Stimulated activated CD4-positive, alpha-beta T cell treated with anti-CD3 and anti-CD28 coated beads, Interleukin-2, amount 100 ng/mL, for 48 hours (primary cell): ENCODE data around the gene EML4.

ENCODE experiments used
- DNase-seq, 2 donors: peaks; one replicate each; pipeline ENCODE4 v3.0.0-alpha.2; 2020

The EML4 gene

DNA sequence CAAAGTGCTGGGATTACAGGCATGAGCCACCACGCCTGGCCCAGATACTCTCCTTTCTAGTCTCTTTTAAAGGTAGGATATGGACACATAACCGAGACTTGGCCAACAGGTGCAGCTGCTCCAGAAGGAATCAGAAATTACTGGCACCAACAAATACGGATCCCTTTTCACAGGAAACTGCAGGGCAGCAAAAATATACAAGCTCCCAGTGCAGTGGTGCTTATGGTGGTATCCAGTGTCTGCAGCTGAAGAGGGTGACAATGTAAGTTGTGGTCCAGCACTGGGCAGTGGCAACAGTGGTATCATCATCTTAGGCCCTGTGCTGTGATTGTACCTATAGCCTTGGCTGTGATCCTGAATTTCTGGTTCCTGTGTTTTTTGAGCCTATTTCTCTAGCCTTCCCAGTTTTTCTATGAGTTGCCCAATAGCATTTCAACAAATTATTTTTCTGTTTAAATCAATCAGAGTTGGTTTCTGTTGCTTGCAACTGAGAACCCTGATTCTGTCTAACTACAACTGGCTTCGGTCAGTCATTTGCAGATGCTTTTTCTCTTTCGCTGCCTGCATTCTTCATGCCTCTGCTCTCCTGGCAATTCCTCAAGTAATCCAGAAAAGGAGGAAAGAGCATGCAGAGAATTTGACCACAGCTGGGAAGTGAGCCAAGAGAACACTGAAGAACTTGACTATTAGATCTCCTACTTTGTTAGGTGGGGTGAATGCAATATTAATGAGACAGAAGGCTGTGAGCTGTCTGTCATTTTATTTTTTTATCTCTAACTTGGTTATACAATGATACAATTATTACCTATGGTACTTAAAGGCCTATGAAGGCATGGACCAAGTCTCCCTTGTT lies 30.8 kb upstream of the EML4 start:
- no peak for DNase-seq

DNA sequence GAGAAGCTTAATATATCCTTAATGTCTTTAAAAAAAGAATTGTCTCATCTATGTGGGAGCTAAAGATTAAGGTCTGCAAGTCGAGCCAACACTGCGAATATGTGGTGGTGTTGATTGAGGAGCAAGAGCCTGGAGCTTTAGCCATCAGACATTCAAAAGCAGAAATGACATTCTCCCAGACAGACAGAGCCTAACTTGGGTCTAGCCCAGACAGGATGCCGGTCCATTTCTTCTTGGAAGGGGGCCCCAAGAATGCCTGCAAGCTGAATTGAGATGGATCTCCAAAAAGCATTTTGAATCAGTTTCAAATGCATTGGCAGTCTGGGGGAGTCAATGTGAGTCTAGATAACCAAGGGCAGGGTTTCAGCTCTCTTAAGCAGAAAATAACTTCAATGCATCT lies 30.1 kb upstream of the EML4 start:
- DNase-seq: no peak

DNA sequence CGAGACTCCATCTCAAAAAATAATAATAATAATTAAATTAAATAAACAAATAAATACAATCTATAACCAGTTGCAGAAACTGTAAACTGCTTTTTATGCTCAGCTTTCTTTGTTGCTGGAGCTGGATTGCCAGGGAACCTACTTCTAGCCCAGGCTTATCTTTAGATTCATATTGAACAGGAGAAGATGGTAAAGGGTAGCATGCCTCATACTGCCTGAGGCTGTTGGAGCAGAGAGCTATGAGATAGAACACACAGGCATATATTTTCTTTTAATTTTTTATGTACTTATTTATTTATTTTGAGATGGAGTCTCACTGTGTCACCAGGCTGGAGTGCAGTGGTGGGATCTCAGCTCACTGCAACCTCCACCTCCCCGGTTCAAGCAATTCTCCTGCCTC lies 28.7 kb upstream of the EML4 start:
- DNase-seq: no peak

DNA sequence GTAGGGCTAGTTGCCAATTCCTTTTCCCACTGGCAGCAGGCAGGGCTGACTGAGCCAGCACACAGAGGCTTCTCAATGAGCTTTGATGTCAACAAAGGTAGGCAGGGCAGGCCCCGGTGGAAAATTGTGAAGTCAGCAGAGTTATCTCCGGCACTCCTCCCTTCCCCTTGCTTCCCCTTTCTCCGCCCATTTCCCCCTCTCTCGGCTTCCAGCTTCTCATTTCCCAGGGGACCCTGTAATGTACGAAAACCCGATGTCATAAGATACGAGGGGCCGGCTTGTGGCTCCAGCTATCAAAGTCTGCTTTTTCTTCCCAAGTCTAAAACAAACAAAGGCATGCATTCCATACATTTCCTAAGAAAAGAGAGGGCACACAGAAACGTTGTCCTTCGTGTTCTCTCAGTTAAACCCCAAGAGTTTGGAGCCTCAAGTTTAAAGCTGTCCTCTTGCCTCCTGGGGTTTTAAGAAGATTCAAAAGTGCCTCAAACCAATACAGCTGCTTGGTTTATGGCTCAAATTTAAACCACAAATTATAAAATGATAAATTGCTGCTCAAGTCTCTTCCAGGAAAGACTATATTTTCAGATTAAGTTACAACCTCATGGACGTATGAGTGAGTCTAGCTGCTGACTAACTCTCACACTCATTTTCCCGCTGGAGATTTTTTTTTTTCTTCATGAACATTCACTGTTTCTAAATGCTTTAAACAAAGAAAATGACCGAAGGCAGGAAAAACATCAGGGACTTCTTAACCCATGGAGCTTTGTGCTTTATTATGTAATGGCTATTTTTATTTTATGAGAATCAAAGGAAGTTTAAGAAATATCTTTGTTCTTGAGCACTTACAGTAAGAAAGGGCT lies 27.2 kb upstream of the EML4 start:
- no peak for DNase-seq

DNA sequence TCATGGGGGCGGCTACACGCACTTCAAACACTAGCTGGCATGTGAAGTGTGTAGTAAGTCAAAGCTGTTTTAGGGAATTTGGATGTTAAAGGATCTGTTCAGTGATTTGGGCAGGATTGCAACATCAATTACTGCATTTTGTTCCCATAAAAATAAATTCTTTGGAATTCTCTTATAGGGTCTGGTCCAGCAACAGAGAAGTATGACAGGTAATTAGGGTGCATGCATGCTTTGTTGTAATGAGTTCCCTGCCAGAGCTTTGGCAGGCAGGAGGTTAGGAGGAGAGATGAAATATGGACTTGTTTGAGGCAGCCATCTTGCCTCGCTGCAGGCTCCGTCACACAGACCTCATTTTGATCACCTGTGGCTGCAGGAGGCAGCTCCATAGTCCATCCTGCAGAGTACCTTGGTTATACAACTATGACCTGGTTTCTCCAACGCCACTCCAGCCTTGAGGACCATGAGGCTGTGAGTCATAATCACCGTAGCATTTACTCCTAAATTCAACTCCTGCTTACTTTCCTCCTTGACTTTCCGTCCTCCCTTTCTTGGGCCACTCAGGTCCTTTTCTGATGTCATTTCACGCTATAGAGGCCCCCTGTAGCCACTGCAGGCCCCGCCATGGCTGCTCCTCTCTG lies 26.5 kb upstream of the EML4 start:
- no peak for DNase-seq

DNA sequence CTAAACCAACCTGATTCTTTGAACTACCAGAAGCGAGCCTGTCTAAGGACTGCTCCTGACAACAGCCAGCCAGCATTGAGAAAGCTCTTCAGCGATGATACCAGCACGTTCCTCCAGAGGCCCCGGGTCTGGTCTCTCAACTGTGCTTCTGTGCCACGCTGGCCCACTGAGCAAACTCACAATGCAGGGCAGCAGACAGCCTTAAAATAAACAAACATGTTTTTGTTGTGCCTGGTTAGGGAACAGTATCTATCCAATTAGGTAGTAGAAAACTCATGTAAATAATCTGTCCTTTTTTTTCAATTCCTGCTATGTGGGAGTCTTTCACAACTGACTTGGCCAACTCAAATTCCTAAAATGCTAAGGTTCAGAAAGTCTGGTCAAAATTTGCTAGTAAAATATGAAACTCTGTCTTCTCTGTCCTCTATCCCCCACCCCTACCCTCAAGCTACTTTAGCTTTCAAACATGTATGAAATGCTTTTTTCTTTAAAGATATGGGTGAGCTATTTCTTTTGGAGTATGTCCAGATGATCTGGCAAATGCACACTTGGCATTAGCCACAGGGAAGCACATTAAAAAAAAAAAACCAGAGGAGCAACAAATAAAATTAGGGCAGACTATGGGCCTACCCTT lies 21.4 kb upstream of the EML4 start:
- no peak for DNase-seq

DNA sequence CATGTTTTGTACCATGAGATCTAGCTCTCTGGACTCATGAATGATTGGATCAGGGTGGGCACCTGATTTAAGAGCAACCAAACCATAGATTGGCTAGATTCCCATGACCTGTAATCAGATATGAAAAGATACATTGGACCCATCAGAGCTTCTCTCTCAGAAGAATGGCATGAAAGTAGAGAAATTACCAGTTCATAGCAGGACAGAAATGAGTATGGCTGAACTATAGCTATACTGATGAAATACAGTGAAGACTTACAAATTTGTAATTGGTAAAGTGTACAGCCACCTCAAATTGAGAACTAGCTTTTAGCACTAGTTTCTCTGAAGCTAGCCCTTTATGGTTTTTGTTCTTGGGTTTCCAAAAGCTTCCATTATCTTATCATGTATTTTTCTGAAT lies 19.0 kb upstream of the EML4 start:
- no peak for DNase-seq

DNA sequence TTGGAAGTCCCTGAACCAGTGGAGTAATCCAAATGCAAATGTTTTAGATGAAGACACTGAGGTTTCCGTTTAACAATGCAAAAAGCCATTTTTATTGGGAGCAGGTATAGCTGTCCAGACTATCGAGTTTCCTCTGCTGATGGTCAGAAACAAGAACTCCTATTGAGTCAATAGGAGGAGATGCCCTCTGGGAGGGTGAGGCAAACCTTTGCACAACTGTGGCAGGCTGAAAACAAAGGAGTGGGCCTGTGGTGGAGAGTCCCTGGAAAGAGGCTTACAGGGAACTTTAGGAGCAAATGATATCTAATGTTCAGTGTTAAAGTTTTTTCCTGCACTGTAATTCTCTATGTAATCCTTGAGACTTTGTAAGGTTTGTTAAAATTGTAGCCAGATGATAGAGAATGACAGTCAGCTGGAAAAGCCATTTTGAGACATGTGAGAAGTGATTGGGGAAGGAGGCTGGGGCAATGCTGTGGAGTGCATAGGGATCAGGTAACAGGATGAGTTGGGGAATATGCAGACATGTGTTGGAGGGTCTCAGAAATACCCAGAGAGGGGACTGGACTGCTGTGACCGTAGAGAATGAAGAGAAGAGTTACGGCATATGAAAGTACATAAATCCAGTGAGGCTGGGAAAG lies 15.1 kb upstream of the EML4 start:
- no peak for DNase-seq

DNA sequence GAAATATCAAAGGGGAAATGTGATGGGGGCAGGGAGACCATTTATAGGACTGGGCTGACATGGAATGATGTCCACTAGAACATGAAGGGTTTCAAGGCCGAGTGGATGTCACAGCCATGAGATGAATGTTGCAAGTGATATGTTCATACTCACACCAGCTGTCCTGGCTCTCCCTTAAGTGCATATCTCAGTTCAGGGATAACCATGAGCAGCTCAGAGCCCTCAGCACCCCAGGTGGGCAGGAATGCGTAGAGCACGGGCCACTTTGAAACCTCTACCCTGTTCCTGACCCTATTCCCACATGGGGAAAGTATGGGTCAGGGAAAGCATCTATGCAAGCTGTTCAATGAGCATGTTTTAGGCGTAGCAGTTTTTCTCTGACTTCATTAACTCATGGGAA lies 12.4 kb upstream of the EML4 start:
- DNase-seq: no peak

DNA sequence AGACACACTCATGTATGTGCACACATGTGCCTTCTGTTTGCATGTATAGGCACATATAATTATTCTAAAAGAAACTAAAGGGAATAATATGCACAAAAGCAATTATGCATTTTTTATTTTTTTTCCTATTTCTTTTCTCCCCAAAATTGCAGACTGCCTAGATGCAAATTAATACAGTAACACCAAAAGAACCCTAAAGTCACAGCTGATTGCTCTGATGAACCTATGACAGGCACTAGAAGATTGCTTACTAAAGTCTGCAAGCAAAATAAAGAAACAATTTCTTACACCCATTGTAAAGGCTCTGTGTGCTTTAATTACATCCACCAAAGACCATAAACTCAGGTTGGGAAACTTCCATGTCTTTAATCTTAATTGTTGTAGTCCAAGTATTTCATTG lies 7.7 kb upstream of the EML4 start:
- DNase-seq: no peak

DNA sequence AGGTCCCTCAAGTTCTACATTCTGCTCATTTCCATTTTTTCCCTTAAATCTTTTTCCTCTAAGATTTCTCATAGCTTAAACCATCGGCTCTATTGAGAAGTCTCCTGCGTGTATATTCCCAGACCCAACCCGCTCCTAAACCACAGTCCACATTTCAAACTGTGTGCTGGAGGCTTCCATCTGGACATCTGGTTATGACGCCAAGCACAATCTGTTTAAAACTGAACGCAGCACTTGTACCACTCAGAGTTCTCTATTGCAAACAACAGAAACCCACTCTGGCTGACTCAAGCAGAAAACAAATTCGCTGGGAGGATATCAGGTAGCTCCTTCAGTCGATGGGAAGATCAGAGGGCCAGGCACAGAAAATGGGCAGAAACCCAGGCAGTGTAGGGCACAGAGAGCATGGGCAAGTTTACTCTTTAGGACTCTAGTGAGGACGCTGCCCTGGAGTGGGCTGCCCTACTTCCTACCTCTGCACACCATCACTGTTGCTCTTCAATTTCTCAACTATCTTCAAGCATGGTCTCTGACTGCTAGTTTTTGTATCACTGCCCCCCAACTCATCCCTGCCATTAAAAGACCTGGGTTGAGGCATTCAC lies 5.6 kb upstream of the EML4 start:
- DNase-seq: no peak

DNA sequence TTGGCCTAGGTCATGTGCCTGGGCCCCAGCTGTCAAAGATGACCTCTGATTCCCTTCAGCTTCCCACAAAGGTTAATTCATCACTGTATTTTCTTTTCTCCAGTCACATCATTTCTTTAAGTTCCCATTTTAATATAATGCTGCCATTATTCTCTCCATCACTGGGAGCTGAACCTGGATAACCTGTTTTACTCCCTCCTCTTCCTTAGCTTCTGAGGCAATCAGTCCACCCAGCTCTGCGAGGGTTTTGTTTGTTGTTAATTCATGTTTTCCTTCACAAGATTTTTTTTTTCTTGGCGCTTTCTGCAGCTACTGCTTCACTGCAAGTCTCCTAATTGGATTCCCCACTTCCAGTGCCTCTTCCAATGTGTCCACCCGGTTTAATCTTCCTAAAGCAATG lies 5.1 kb upstream of the EML4 start:
- DNase-seq: no peak

DNA sequence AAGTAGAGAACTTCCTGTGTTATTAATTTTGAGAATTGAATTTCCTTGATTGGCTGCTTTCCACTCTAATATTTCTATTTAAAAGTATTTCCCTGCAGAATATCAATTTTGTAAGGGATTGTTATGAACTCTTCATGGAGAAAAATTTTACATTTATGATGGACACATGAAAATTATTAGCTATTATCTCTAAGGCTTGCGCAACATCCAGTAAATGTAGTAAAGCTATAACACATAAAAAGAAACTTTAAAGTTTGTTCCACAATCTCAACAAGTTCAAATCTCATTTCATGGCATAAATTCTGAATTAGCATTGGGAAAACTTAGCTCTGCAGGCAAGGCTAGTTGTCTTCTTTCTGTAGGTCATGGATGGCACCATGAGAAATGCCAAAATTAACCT lies 4.2 kb upstream of the EML4 start:
- DNase-seq: no peak

DNA sequence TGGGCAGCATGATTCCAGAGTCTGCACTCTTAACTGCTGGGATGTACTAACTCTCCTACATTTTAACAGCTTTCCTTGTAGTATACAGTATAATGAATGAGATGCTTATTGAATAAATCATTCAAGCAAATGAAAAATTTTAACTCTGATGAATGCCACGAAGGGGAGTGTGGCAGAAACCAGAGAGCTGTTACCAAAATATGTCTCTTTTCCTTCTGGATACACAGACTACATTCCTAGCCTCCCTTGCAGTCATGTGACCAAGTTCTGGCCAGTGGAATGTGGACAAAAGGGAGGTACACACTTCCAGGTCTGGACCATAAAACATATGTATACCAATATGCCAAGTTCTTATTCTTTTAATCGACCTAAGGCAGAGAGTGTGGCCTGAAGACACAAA lies 1.7 kb upstream of the EML4 start:
- DNase-seq: no peak

DNA sequence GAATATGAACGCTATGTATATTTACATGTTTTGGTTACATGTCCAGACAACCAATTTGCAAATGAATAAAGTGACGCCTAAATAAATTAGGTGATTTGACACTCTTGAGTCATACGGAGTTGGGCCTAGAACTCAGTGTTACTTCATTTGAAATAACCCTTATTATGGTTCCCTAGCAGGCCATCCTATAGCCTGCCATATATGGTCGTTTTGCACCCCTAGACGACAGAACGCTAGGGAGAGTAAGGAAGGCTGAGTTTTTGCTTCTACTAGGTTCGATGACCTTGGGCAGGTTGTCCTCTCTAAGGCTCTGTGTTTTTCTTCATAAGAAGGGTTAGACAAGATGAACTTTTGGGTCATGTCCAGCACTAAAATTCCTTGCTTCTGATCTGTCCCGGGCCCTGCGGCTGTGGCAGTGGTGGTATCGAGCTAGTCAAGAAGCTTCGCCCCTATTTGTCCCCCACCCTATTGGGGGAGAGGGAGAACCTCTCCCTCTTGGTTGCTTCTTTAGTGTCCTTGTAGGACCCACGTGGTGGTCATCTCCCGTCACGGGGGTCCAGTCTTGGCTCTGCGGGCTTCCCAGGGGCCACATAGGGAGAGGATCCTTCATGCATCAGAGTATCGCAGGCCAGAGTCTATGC lies 574 bp upstream of the EML4 start:
- DNase-seq: no peak

DNA sequence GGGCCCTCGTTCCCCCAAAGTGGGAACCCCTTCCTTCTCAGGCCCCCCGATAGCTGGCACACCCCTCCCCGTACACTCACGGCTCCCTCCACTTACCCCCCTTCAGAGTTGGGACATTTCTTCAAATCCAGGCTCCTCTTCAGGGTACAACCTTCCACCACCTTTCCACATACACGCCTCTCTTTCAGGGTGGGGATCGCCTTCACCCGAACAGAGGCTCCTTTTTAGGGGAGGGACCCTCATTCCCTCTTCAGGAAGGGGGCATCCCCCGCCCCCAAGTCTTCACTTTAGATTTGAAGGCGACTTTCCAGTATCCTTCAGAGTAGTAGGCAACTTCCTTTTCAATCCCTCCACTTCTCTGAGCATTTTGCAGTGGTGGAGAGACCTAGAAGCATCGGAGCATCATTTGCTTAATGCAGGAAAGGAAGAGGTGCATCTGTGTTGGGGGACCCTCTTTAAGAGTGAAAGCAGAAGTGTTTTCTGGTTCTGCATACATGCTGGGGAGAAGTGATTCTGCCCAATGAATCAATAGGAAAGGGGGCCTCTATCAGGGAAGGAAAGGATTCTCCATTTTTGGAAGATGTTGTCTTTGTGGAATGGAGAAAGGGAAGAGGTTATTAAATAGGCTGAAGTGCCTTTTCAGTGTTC lies 845 bp downstream of the EML4 start:
- peak in 1 of 2 donors; percentile 5 for DNase-seq

DNA sequence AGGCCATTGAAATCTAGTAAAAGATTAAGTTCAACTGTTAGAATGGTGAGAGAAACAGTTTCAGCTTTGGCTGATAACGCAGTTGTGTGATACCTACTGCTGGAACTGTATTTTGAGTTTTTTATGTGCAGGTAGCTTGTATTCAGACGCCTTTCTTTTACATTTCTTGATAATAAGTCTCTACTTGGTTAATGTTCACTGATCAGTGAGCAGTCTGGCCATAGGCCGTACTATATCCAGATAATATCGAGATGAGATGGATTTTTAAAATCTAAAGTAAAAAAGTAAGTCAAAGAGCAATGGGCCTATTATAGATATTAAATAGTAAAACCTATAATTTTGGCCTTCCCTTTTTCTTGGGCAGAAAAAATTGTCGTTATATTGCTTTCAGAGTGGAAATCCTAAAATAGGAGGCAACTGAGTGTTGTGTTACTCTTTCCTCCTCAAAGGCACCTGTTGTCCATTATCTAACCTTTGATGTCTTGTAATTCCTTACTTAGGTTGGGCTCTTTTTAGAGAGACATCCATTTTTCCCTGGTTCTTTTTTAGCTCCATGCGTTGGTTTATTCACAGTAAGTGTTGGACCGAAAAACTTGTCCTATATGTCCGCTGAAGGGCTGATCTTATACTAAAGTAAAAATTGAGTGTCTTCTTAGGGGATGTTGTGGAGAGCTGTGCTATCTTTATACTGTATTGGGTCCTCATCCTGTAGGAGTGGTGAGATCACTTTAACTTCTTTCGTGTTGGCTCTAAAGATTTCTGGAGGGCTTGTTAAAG lies 1.7 kb downstream of the EML4 start:
- DNase-seq: no peak

DNA sequence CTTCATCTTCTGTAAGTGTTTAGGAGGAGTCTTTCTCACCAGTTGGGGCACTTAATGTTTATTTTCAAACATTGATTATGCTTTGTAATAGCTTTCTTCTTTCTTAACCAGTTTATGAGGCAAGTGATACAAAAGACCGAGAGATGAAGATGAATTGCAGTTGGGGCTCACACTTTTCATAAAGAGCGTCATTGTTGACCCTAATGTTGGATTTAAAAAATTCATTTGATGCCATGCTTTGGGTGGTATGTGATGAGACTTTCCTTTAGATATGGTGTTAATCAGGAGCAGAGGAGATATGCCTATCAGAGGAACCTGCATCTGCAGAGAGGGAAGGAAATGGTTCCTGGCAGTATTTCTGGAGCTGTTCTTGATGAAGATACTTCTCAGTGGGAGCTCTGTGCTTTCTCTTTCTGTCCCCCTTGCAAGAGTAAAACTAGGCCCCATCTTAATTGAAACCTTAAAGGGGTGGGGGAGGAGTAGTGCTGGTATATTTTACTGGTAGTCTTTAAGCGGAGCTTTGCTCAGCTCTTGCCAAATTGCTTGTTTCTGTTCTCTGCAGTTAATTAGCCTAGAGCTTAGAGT lies 2.3 kb downstream of the EML4 start:
- DNase-seq: no peak

DNA sequence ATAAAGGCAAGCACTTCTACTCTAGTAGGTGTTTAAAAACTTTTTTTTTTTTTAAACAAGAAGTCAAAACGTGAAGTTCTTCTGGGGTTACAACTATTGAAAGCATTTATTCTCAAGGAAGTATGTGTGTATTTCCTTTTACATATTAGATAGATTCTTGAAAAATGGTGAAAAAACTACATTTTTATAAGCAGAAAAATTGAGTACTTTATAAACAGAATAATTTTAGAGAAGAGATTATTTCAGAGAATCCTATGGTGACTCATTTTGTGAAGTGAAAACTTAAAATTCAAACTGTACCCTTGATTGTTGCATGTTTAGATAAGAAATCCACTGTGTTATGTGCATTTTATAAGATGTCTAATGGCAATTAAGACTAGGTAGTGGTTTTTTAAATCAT lies 2.9 kb downstream of the EML4 start:
- no peak for DNase-seq

DNA sequence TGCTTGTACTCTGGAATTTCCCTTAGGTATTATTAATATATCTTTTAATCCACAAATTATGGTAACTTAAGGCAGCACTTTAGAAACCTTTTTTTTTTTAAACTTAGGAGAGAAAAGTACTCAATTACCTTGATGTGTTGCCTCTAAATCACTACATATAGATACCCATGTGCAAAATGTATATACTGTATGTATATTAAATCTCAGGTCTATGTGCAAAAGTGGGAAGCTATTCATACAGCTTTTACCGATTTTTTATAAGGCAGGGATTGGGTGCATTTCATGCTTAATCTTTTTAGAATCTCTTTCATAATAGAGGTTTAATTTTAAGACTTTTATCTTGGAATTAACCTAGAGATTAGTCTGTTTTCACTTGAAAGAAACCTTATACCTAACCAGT lies 3.4 kb downstream of the EML4 start:
- no peak for DNase-seq
